ENCODE data around the gene POLH.

The POLH gene

DNA sequence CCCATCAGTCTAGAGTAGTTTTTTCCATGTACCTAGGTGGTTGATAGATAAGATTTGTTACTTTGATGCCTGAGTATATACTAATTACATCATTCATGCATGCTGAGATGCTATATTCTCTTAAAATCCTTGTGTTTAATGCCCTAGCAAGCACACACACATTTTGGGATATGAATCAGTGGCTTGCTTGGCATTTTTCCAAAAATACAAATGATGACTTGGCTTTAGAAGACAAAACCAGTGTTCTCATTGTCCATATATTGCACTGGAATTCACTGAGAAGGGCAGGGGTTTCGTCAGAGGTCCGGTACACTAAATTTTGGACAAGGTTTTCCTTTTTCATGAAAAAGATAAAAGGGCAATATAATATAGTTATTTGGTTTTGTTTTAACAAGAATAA, 28.2 kb downstream of the POLH start:
- in situ Hi-C loops (cut with MboI; ENCODE audit: low sequenced_read_pairs): no loop called here

- in situ Hi-C loops (cut with MboI; ENCODE audit: low sequenced_read_pairs): no loop called here
Measured at GRCh38 chr6:43606019-43606418, 30.0 kb downstream of the POLH start.

DNA sequence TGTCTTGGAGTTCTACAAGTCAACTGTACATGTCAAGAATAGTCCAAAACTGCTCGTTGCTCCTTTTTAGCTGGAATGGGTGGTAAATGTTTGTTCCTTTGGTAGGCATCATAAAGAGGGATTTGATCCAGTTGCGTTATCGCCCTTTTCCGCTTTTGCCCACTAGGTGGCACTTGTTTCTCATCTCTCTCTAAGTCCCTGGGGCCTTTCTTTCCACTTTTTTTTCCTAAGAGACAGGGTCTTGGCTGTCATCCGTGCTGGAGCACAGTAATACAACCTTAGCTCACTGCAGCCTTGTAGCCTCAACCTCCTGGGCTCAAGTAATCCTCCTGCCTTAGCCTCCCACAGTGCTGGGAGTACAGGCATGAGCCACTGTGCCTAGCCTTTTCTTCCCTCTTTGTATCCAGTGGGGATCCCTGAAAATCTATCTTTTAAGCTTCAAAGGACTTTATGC, 32.4 kb downstream of the POLH start:
- in situ Hi-C loops (cut with MboI; ENCODE audit: low sequenced_read_pairs): no loop called here

GRCh38 chr6:43608807-43609206, 32.8 kb downstream of the POLH start:
- in situ Hi-C loops (cut with MboI; ENCODE audit: low sequenced_read_pairs): no loop called here

GRCh38 chr6:43609402-43609801, 33.4 kb downstream of the POLH start:
- in situ Hi-C loops (cut with MboI; ENCODE audit: low sequenced_read_pairs): no loop called here

DNA sequence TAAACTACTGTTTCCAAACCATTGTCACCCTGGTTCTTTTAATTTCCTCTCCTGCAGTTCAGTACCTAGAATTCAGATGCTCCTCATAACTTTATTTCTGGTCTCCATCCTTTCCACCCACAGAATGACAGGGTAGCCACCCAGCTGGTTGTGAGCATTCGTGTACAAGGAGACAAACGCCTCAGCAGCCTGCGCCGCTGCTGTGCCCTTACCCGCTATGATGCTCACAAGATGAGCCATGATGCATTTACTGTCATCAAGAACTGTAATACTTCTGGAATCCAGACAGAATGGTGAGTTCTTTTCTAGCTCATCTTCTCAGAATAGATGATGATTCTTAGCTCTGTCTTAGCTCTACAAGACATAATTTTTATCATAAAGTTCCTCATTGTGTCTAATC, 34.4 kb downstream of the POLH start:
- in situ Hi-C loops (cut with MboI; ENCODE audit: low sequenced_read_pairs): no loop called here

- in situ Hi-C loops (cut with MboI; ENCODE audit: low sequenced_read_pairs): no loop called here
Measured at GRCh38 chr6:43613721-43614395, 37.9 kb downstream of the POLH start.

- in situ Hi-C loops (cut with MboI; ENCODE audit: low sequenced_read_pairs): no loop called here
Measured at GRCh38 chr6:43614396-43614730, 38.4 kb downstream of the POLH start.

DNA sequence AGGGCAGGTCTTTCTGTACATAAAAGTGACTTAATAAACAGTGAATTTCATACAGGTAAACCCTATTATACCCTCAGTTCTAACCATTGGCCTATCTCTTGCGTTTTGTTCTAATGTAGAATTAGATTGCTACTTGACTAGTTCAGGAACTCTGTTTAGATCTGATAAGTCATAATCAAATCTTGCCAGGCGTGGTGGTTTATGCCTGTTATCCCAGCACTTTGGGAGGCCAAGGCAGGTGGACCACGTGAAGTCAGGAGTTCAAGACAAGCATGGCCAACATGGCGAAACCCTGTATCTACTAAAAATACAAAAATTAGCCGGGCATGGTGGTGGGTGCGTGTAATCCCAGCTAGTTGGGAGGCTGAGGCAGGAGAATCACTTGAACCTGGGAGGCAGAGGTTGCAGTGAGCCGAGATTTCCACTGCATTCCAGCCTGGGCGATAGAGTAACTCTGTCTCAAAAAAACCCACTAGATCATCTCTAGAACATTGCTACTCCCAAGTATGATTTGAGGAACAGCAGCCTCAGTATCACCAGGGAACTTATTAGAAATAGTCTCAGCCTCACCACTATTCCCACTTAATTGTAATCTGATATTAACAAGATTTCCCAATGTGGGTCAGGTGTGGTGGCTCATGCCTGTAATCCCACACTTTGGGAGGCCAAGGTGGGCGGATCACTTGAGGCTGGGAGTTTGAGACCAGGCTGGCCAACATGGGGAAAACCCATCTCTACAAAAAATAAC, 40.9 kb downstream of the POLH start:
- in situ Hi-C loops (cut with MboI; ENCODE audit: low sequenced_read_pairs): no loop called here

DNA sequence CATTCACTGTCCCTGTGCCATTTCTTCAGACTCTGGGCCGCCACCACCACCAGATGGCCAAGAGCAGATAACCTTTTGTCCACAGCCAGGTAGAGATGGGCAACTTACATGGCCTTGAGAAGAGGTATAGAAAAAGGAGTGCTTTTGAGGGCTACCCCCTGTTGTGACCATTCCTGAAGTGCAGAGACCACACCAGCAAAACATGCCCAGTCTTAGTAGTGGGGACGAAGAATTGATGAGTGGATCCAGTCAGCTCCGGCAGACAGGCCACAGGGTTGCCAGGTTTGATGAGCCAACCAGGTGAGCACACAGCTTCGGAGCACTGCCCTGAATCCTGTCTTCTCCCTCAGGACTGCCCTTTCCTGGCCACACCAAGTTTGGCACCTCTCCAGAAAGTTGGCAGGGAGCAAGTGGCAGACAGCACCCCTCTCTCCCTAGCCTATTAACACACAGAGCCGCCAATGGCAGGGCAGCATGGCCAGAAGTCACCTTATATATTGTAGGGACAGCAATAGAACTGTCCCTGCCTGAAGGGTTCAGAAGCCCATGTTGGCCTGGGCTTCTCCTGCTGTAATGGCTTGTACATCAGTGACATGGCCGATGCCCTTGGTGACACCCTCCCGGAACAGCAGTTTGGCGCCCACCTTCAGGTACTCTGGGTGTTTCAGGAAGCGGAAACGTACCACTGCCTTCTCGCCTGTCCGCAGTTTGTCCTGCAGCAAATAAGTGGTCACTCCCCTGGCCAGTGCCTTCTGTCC, 45.3 kb downstream of the POLH start:
- in situ Hi-C loops (cut with MboI; ENCODE audit: low sequenced_read_pairs): no loop called here

GRCh38 chr6:43621836-43622180, 45.8 kb downstream of the POLH start:
- in situ Hi-C loops (cut with MboI; ENCODE audit: low sequenced_read_pairs): no loop called here

- in situ Hi-C loops (cut with MboI; ENCODE audit: low sequenced_read_pairs): no loop called here
Measured at GRCh38 chr6:43622541-43622940, 46.6 kb downstream of the POLH start.

DNA sequence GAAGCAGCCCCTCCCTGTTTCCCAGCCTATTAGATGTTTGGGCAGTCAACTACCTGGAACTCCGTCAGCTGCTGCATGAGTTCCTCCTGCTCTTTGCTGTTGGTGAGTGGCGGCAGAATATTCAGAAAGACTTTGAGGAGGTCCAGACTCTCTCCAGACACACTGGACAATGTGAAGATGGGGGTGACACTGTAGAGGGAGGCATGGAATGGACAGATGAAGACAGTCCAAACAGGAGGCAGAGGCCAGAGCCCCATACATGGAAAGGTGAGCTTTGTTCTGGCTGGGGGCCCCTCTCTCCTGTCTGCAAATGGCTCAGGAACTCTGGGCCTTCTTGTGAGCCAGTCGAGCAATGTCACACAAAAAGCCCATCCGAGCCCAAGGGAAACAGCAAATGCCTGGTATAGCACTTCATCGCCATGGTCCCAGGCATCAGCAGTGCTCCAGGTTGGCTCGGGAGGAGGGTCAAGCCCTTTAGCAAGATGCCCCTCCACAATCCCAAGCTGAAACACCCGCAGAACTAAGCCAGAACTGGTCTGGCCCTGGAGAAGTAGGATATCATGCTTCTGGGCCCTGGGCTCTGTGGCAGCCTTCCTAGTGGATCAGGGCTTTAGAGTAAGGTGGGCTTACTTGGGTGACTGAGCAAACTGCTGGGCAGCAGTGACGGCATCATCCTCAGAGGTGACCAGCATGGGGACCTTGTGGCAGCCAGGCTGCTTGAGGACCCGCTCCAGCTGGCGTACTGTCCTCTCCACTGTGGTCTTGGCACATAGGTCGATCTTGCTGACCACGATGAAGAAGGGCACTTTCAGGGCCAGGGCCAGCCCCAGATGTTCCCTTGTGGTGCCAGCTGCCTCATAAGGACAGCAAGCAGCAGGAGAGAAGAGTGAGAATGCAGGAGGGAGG, 48.1 kb downstream of the POLH start:
- in situ Hi-C loops (cut with MboI; ENCODE audit: low sequenced_read_pairs): no loop called here

- in situ Hi-C loops (cut with MboI; ENCODE audit: low sequenced_read_pairs): no loop called here
Measured at GRCh38 chr6:43624786-43625288, 48.9 kb downstream of the POLH start.

DNA sequence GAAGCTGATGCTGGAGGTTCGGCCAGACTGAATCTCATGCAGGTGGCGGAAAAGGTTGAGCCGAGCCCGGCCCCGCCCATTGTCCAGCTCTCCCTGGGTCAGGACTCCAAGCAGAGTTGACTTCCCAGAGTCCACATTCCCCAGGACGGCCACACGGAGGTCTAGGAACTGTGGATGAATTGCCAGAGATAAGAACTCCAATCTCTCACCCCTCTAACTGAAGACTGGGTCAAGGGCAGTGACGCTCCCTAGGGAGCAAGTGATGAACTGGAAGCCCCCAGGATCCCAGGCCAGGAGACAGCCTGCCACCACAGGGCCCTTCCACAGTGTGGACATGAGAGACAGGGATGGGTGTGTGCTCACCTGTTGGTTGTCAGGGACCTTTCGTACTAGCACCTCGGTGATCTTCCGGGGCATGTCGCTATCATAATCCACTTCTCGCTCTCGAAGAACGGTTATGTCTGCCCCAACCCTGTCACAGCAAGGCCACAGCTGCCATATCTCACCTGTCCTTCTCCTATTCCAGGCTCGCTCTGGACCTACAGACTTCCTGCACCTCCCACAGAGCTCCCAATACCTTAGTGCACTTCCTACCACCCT, 49.5 kb downstream of the POLH start:
- in situ Hi-C loops (cut with MboI; ENCODE audit: low sequenced_read_pairs): no loop called here

GRCh38 chr6:43627008-43627825, 51.2 kb downstream of the POLH start:
- in situ Hi-C loops (cut with MboI; ENCODE audit: low sequenced_read_pairs): no loop called here

DNA sequence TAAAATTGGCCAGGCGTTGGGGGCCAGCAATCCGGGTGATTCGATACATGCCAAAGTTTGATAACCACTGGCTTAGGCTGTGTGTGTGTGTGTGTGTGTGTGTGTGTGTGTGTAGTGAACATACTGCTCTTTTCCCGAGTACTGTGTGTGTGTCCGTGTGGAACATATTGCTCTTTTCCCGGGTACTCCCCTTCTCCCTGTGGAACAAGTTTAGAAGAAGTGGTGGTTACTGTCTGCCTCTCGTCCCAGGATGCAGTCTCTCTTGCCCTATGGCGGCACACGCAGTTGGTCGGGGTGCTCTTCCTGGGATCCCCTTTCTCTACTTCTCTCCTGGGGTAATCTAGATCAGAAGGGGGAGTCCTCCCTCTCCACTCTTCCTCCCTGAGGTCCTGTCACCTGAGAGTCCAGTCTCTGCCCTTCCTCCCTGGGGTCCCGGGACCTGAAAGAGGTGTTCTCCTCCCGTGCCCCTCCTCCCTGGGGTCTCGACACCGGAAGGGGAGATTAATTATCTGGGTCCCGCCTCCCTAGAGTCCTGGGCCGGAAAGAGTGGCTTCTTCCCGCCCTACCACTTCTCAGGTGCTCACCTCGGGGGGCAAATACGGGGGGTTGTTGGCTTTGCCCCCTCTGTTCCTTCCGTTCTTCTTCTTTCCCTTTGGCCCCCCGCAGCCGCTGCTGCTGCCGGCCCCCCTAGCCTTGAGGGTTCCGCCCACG, 52.6 kb downstream of the POLH start:
- in situ Hi-C loops (cut with MboI; ENCODE audit: low sequenced_read_pairs): no loop called here

GRCh38 chr6:43629104-43629504, 53.1 kb downstream of the POLH start, which contains the start of gene GTPBP2:
Gene GTPBP2 (minus strand): TSS chr6:43629264. CDS start chr6:43629162, 102 bp downstream.
- in situ Hi-C loops (cut with MboI; ENCODE audit: low sequenced_read_pairs): no loop called here

Data from HL-60/S4 treated with phorbol 12-myristate 13-acetate at 8.2 ng/mL for 4 days and 3 days (cell line).